Measurements from ENCODE around the gene CACNG4. TPM values are rescaled to one million over a fixed set of nuclear protein-coding genes. Genes with fewer than 3 reads are reported as not detected.

CACNG4 gene
- total RNA-seq, 1 experiment from 2014 or later: 6.3 TPM

- TF ChIP-seq CTCF (conservative IDR thresholded peaks at IDR 0.05): no peak
- Histone ChIP-seq H3K27me3 (ENCODE audit: insufficient read depth, low read length) (no peaks in the 10 kb centered on the region), H3K79me2 (ENCODE audit: insufficient read depth, low read length) (no peaks in the 10 kb centered on the region), H3K4ac (ENCODE audit: low read depth, low read length) (no peak overlapping the region), H2BK120ac (ENCODE audit: low read depth, low read length, poor library complexity, severe bottlenecking) (no peak overlapping the region), H3K27ac (ENCODE audit: insufficient read length, low read depth, low read length) (no peak overlapping the region), H4K8ac (replicated peaks; ENCODE audit: insufficient read length, low read depth, low read length) (no peak overlapping the region), H3T11ph (ENCODE audit: low read length) (no peak overlapping the region), H3K9me3 (ENCODE audit: control insufficient read depth, low read depth, low read length) (no peaks in the 10 kb centered on the region), H3K23me2 (ENCODE audit: insufficient read length, low read depth, low read length, poor library complexity, severe bottlenecking) (no peaks in the 10 kb centered on the region), H3K56ac (ENCODE audit: insufficient read length, low read depth, low read length) (no peak overlapping the region), H3K23ac (ENCODE audit: insufficient read length, low read depth, low read length) (no peak overlapping the region), H2BK12ac (ENCODE audit: insufficient read length, low read depth, low read length) (no peak overlapping the region), H2BK15ac (ENCODE audit: low read depth, low read length) (no peak overlapping the region), H3K18ac (ENCODE audit: insufficient read length, low read depth, low read length) (no peak overlapping the region), H4K5ac (ENCODE audit: insufficient read length, low read depth, low read length) (no peak overlapping the region), H4K20me1 (ENCODE audit: control insufficient read depth, insufficient read depth, insufficient read length) (no peaks in the 10 kb centered on the region), H3K4me2 (ENCODE audit: insufficient read depth, insufficient read length, low read length) (no peak overlapping the region), H3K79me1 (ENCODE audit: insufficient read depth, low read depth, low read length, poor library complexity, severe bottlenecking) (no peaks in the 10 kb centered on the region), H3K9ac (ENCODE audit: extremely low read depth, insufficient read length, low read length) (no peak overlapping the region), H2BK5ac (ENCODE audit: insufficient read length, low read length) (no peak overlapping the region), H3K4me1 (ENCODE audit: insufficient read depth, low read length) (no peaks in the 10 kb centered on the region), H2AK5ac (ENCODE audit: insufficient read length, low read length) (no peak overlapping the region), H4K91ac (ENCODE audit: insufficient read length, low read depth, low read length) (no peak overlapping the region), H2AFZ (ENCODE audit: low read length) (no peak overlapping the region), H3K14ac (ENCODE audit: insufficient read depth, low read length) (no peak overlapping the region; the same call in 1 of the 2 replicates), H2BK20ac (ENCODE audit: low read depth, low read length, poor library complexity, severe bottlenecking) (no peak overlapping the region)
- no CpG with 5 or more reads among the region's 12 CpGs for WGBS (ENCODE audit: extremely low coverage, insufficient read length, low lambda C conversion rate)
- Mint-ChIP-seq H3K36me3 (ENCODE audit: insufficient read depth in 1 of 3, low read depth in 3 of 3) (no peaks in the 10 kb centered on the region), H3K4me1 (peaks cover 9 to 17% of the 10 kb centered on the region in 2 experiments), H3K4me3 (no peak overlapping the region), H3K27me3 (ENCODE audit: low read depth) (no peaks in the 10 kb centered on the region), H3K27ac (no peak overlapping the region; a peak in 1 of 7 replicates), H3K9me3 (no peaks in the 10 kb centered on the region; a peak in 1 of 5 replicates)
- no peak for DNase-seq
Observed at GRCh38 chr17:67022451-67022810, 57.9 kb downstream of the CACNG4 start.

All from H9 (cell line).